ENCODE measurements around the gene ZIC5. TPM values are rescaled to one million over a fixed set of nuclear protein-coding genes. Genes with fewer than 3 reads are reported as not detected.

The ZIC5 gene
- total and polyA plus RNA-seq, 2 of the 13 experiments (the other 11 are each of a cell fraction or from before 2014, with no cell fraction given) = 0.02 to 0.07 TPM

DNA sequence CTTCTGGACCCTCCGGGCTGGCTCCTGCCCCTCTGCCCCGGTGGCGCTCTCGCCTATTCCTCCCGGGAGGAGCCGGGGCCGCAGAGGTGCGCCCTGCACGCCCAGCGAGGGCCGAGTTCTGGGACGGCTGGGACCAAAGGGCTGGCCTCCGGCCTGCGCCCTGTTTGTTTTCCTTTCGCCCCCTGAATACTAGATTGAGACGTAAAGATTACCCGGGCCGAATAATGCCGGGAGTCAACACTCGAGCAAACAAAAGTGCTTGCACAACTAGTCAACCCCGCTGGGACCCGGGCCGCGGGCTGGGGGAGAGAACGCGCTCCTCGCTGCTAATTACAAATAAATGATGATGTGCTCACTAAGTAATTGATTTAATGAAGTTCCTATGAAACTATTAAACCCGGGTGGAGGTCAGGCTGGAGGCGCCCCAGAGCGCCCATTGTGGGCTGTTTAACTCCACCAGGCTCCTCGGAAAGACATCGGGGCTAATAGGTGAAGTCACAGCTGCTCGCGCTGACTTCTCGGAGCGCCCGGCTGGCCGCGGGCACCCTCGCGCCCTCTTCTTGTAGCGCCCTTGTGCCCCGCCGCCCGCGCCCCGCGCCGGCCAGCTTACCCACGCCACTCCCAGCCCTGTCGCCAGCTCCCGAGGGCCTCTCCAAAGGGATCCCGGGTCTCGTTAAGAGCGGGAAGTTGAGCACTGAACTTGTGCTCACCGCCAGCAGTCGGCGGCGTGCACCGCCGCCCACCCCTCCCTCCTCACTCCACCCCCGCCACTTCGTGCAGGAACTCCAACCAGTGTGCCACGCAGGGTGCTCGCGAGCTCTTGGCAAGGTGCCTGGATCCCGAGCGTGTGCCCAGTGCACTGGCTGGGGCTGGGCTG, 14.9 kb downstream of the ZIC5 start (continued):
- TF ChIP-seq, protein P1, sequence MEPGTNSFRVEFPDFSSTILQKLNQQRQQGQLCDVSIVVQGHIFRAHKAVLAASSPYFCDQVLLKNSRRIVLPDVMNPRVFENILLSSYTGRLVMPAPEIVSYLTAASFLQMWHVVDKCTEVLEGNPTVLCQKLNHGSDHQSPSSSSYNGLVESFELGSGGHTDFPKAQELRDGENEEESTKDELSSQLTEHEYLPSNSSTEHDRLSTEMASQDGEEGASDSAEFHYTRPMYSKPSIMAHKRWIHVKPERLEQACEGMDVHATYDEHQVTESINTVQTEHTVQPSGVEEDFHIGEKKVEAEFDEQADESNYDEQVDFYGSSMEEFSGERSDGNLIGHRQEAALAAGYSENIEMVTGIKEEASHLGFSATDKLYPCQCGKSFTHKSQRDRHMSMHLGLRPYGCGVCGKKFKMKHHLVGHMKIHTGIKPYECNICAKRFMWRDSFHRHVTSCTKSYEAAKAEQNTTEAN (CRISPR knock-in tag; conservative IDR thresholded peaks at IDR 0.05) = peak; percentile 72
- TF ChIP-seq ZNF10 (CRISPR knock-in tag; IDR thresholded peaks at IDR 0.05; ENCODE audit: borderline replicate concordance, low read depth) (no peak), ZNF557 (CRISPR knock-in tag; IDR thresholded peaks at IDR 0.05) (no peak), PPARG (CRISPR knock-in tag; conservative IDR thresholded peaks at IDR 0.05) (0 out of 2 replicates have a peak, but pooled peaks have one; percentile 39), ZNF263 (CRISPR knock-in tag; IDR thresholded peaks at IDR 0.05) (peak; percentile 83), ZNF883 (CRISPR knock-in tag; IDR thresholded peaks at IDR 0.05; ENCODE audit: not compliant biosample characterization) (no peak), SKI (IDR thresholded peaks at IDR 0.05; ENCODE audit: partially characterized antibody) (peak; percentile 54), NCOA2 (CRISPR knock-in tag; IDR thresholded peaks at IDR 0.05) (peak; percentile 44; the same call in 1 of the 2 replicates), HIVEP1 (CRISPR knock-in tag; IDR thresholded peaks at IDR 0.05) (no peak), ZNF260 (CRISPR knock-in tag; IDR thresholded peaks at IDR 0.05; ENCODE audit: borderline replicate concordance, low read depth) (no peak), CEBPG (CRISPR knock-in tag; IDR thresholded peaks at IDR 0.05) (peak; percentile 74), ZSCAN20 (CRISPR knock-in tag; IDR thresholded peaks at IDR 0.05; ENCODE audit: borderline replicate concordance) (0 out of 2 replicates have a peak, but pooled peaks have one; percentile 23), FOXJ3 (CRISPR knock-in tag; IDR thresholded peaks at IDR 0.05; ENCODE audit: borderline replicate concordance) (peak; percentile 77; the same call in 1 of the 2 replicates), KAT2B (IDR thresholded peaks at IDR 0.05; ENCODE audit: borderline replicate concordance, low read depth, low read length) (no peak)
- TF ChIP-seq, protein P2, sequence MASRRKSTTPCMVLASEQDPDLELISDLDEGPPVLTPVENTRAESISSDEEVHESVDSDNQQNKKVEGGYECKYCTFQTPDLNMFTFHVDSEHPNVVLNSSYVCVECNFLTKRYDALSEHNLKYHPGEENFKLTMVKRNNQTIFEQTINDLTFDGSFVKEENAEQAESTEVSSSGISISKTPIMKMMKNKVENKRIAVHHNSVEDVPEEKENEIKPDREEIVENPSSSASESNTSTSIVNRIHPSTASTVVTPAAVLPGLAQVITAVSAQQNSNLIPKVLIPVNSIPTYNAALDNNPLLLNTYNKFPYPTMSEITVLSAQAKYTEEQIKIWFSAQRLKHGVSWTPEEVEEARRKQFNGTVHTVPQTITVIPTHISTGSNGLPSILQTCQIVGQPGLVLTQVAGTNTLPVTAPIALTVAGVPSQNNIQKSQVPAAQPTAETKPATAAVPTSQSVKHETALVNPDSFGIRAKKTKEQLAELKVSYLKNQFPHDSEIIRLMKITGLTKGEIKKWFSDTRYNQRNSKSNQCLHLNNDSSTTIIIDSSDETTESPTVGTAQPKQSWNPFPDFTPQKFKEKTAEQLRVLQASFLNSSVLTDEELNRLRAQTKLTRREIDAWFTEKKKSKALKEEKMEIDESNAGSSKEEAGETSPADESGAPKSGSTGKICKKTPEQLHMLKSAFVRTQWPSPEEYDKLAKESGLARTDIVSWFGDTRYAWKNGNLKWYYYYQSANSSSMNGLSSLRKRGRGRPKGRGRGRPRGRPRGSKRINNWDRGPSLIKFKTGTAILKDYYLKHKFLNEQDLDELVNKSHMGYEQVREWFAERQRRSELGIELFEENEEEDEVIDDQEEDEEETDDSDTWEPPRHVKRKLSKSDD (CRISPR knock-in tag; IDR thresholded peaks at IDR 0.05; ENCODE audit: low read depth) = 0 out of 2 replicates have a peak, but pooled peaks have one; percentile 31
- TF ChIP-seq, protein P3, sequence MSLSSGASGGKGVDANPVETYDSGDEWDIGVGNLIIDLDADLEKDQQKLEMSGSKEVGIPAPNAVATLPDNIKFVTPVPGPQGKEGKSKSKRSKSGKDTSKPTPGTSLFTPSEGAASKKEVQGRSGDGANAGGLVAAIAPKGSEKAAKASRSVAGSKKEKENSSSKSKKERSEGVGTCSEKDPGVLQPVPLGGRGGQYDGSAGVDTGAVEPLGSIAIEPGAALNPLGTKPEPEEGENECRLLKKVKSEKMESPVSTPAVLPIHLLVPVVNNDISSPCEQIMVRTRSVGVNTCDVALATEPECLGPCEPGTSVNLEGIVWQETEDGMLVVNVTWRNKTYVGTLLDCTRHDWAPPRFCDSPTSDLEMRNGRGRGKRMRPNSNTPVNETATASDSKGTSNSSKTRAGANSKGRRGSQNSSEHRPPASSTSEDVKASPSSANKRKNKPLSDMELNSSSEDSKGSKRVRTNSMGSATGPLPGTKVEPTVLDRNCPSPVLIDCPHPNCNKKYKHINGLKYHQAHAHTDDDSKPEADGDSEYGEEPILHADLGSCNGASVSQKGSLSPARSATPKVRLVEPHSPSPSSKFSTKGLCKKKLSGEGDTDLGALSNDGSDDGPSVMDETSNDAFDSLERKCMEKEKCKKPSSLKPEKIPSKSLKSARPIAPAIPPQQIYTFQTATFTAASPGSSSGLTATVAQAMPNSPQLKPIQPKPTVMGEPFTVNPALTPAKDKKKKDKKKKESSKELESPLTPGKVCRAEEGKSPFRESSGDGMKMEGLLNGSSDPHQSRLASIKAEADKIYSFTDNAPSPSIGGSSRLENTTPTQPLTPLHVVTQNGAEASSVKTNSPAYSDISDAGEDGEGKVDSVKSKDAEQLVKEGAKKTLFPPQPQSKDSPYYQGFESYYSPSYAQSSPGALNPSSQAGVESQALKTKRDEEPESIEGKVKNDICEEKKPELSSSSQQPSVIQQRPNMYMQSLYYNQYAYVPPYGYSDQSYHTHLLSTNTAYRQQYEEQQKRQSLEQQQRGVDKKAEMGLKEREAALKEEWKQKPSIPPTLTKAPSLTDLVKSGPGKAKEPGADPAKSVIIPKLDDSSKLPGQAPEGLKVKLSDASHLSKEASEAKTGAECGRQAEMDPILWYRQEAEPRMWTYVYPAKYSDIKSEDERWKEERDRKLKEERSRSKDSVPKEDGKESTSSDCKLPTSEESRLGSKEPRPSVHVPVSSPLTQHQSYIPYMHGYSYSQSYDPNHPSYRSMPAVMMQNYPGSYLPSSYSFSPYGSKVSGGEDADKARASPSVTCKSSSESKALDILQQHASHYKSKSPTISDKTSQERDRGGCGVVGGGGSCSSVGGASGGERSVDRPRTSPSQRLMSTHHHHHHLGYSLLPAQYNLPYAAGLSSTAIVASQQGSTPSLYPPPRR (CRISPR knock-in tag; IDR thresholded peaks at IDR 0.05; ENCODE audit: borderline replicate concordance) = peak; percentile 96
